CD4-positive, CD25-positive, alpha-beta regulatory T cell (primary cell): ENCODE measurements around the gene ZNF705A. TPM values are rescaled to one million over a fixed set of nuclear protein-coding genes. Genes with fewer than 3 reads are reported as not detected.
"Not testable (repeated sequence)": the region's sequence is repeated elsewhere in the genome, so short reads cannot be mapped to it uniquely, and the experiment has no call there.

ENCODE experiments used
- ATAC-seq, 2 donors: fragments of 150-1000 bp; cut with Tn5 transposase; one replicate each; pipeline ENCODE4 v1.10.0; 2021; ENCODE audit warnings: low read depth in 2 of 2, moderate number of reproducible peaks in 2 of 2, moderate library complexity in 1 of 2
- DNase-seq, 3 donors: peaks; one replicate each; pipeline versions ENCODE4 v3.0.0 to v3.0.0-alpha.2; 2012 to 2022; ENCODE audit warnings: mixed read lengths in 1 of 3
- H3K27ac ChIP-seq: one replicate; pipeline ENCODE4 v1.7.0; 2013; ENCODE audit warnings: mild to moderate bottlenecking, low read length; ENCODE audit not compliant: insufficient read depth, poor library complexity, severe bottlenecking
- H3K27me3 ChIP-seq: one replicate; pipeline ENCODE4 v1.7.0; 2013; ENCODE audit warnings: low read length; ENCODE audit not compliant: control insufficient read depth, insufficient read depth
- H3K36me3 ChIP-seq: one replicate; pipeline ENCODE4 v1.7.0; 2013; ENCODE audit warnings: mild to moderate bottlenecking, low read length, moderate library complexity; ENCODE audit not compliant: control insufficient read depth, insufficient read depth
- H3K4me1 ChIP-seq: 2 replicates; pipeline ENCODE4 v1.7.0; 2013; ENCODE audit warnings: mild to moderate bottlenecking, low read length; ENCODE audit not compliant: insufficient read depth, control insufficient read depth, poor library complexity, severe bottlenecking
- H3K4me3 ChIP-seq: one replicate; pipeline ENCODE4 v1.7.0; 2013; ENCODE audit warnings: low read depth, mild to moderate bottlenecking, low read length, moderate library complexity
- H3K9me3 ChIP-seq, 2 experiments: 1 replicate in 1 of 2; 2 replicates in 1 of 2; pipeline ENCODE4 v1.7.0; 2013; ENCODE audit warnings: low read length in 2 of 2, mild to moderate bottlenecking in 1 of 2, moderate library complexity in 1 of 2; ENCODE audit not compliant: control insufficient read depth in 2 of 2
- H3K27ac Mint-ChIP-seq, 3 donors: one replicate each; pipeline ENCODE4 v1.8.0; 2020 to 2022; ENCODE audit warnings: mild to moderate bottlenecking in 3 of 3, mixed read lengths in 3 of 3, moderate library complexity in 2 of 3
- H3K27me3 Mint-ChIP-seq: one replicate; pipeline ENCODE4 v1.8.0; 2022; ENCODE audit warnings: mild to moderate bottlenecking, mixed read lengths
- H3K36me3 Mint-ChIP-seq: one replicate; pipeline ENCODE4 v1.8.0; 2020; ENCODE audit warnings: mixed read lengths
- H3K4me1 Mint-ChIP-seq, 4 donors: one replicate each; pipeline ENCODE4 v1.8.0; 2020 to 2022; ENCODE audit warnings: mixed read lengths in 4 of 4, mild to moderate bottlenecking in 1 of 4
- H3K4me3 Mint-ChIP-seq, 4 donors: one replicate each; pipeline ENCODE4 v1.8.0; 2020 to 2022; ENCODE audit warnings: mild to moderate bottlenecking in 4 of 4, mixed read lengths in 4 of 4, moderate library complexity in 3 of 4
- H3K9me3 Mint-ChIP-seq, 7 donors: one replicate each; pipeline ENCODE4 v1.8.0; 2020 to 2022; ENCODE audit warnings: mixed read lengths in 7 of 7, mild to moderate bottlenecking in 3 of 7, moderate library complexity in 2 of 7
- polyA plus RNA-seq, 4 donors: library from polyadenylated mRNA; unstranded; fragments of 300-500 nt; fragmentation: Illumina TruSeq; gene quantifications; one replicate each; pipeline ENCODE4 v1.2.3, GENCODE V29; 2021
- total RNA-seq: library from RNA; stranded (reverse); gene quantifications from one replicate; pipeline ENCODE4 v1.2.3, GENCODE V29; 2022

Gene ZNF705A
- total and polyA plus RNA-seq, 5 donors from 2014 or later: not detected

- H3K9me3 Mint-ChIP-seq, H3K4me1 Mint-ChIP-seq, H3K27me3 Mint-ChIP-seq, H3K36me3 ChIP-seq, H3K27ac Mint-ChIP-seq, ATAC-seq, H3K4me3 Mint-ChIP-seq, DNase-seq, H3K9me3 ChIP-seq, H3K4me1 ChIP-seq, H3K4me3 ChIP-seq, H3K27ac ChIP-seq, H3K27me3 ChIP-seq: not testable (repeated sequence)
- H3K36me3 Mint-ChIP-seq: peaks cover 35% of the 10 kb centered on the region
Observed at GRCh38 chr12:8134398-8134930, 22.4 kb upstream of the ZNF705A start.

- H3K27ac Mint-ChIP-seq, H3K27me3 ChIP-seq, H3K9me3 ChIP-seq, H3K27me3 Mint-ChIP-seq, H3K4me1 Mint-ChIP-seq, DNase-seq, ATAC-seq, H3K4me1 ChIP-seq, H3K4me3 ChIP-seq, H3K4me3 Mint-ChIP-seq, H3K36me3 ChIP-seq, H3K27ac ChIP-seq: not testable (repeated sequence)
- peaks cover 39% of the 10 kb centered on the region for H3K36me3 Mint-ChIP-seq
- peaks cover 0 to 14% (median 2%) of the 10 kb centered on the region in 7 donors for H3K9me3 Mint-ChIP-seq
Observed at GRCh38 chr12:8141647-8142046, 15.2 kb upstream of the ZNF705A start.

GRCh38 chr12:8143261-8143660, 13.6 kb upstream of the ZNF705A start:
- H3K4me1 ChIP-seq: no peaks in the 10 kb centered on the region
- no peaks in the 10 kb centered on the region for H3K27me3 Mint-ChIP-seq
- H3K36me3 Mint-ChIP-seq: peaks cover 30% of the 10 kb centered on the region
- DNase-seq: no peak
- H3K4me1 Mint-ChIP-seq: peaks cover 0 to 5% (median 0%) of the 10 kb centered on the region in 4 donors
- no peak overlapping the region for H3K27ac ChIP-seq
- H3K9me3 Mint-ChIP-seq: peaks cover 0 to 14% (median 2%) of the 10 kb centered on the region in 7 donors
- H3K9me3 ChIP-seq: no peaks in the 10 kb centered on the region
- H3K27me3 ChIP-seq: no peaks in the 10 kb centered on the region
- H3K27ac Mint-ChIP-seq: no peak overlapping the region
- ATAC-seq: no peak
- H3K4me3 ChIP-seq: no peak overlapping the region
- H3K36me3 ChIP-seq: no peaks in the 10 kb centered on the region
- no peak overlapping the region for H3K4me3 Mint-ChIP-seq

GRCh38 chr12:8145754-8146441, 10.9 kb upstream of the ZNF705A start:
- no peaks in the 10 kb centered on the region for H3K4me1 ChIP-seq
- no peaks in the 10 kb centered on the region for H3K36me3 ChIP-seq
- no peak overlapping the region for H3K4me3 ChIP-seq
- ATAC-seq: no peak
- H3K27ac ChIP-seq: no peak overlapping the region
- Mint-ChIP-seq H3K9me3 (peaks cover 0 to 17% (median 5%) of the 10 kb centered on the region in 7 donors), H3K27me3 (peaks cover 4% of the 10 kb centered on the region), H3K4me1 (peaks cover 0 to 5% (median 0%) of the 10 kb centered on the region in 4 donors), H3K36me3 (peaks cover 13% of the 10 kb centered on the region), H3K27ac (no peak overlapping the region), H3K4me3 (no peak overlapping the region)
- H3K27me3 ChIP-seq: no peaks in the 10 kb centered on the region
- H3K9me3 ChIP-seq: no peaks in the 10 kb centered on the region
- no peak for DNase-seq

GRCh38 chr12:8146442-8146771, 10.4 kb upstream of the ZNF705A start:
- Mint-ChIP-seq H3K27me3 (peaks cover 4% of the 10 kb centered on the region), H3K4me1 (peaks cover 0 to 5% (median 0%) of the 10 kb centered on the region in 4 donors), H3K36me3 (peaks cover 10% of the 10 kb centered on the region), H3K27ac (no peak overlapping the region), H3K9me3 (peaks cover 0 to 13% (median 4%) of the 10 kb centered on the region in 7 donors), H3K4me3 (no peak overlapping the region)
- DNase-seq (no peak), ATAC-seq (no peak)
- H3K36me3 ChIP-seq: no peaks in the 10 kb centered on the region
- H3K4me1 ChIP-seq: no peaks in the 10 kb centered on the region
- no peak overlapping the region for H3K4me3 ChIP-seq
- no peaks in the 10 kb centered on the region for H3K9me3 ChIP-seq
- no peaks in the 10 kb centered on the region for H3K27me3 ChIP-seq
- no peak overlapping the region for H3K27ac ChIP-seq

GRCh38 chr12:8154526-8154925, 2.3 kb upstream of the ZNF705A start:
- H3K4me1 ChIP-seq: no peaks in the 10 kb centered on the region
- Mint-ChIP-seq H3K4me3 (peak overlapping the region in 2 of 4 donors; percentile 0 to 2), H3K4me1 (peaks cover 8 to 20% (median 10%) of the 10 kb centered on the region in 4 donors), H3K27me3 (peaks cover 38% of the 10 kb centered on the region), H3K36me3 (no peaks in the 10 kb centered on the region), H3K27ac (no peak overlapping the region), H3K9me3 (peaks cover 0 to 3% (median 0%) of the 10 kb centered on the region in 7 donors)
- peaks cover 9% of the 10 kb centered on the region for H3K27me3 ChIP-seq
- no peaks in the 10 kb centered on the region for H3K9me3 ChIP-seq
- DNase-seq (peak in 2 of 3 donors; percentile 19 to 45), ATAC-seq (no peak)
- no peaks in the 10 kb centered on the region for H3K36me3 ChIP-seq
- no peak overlapping the region for H3K4me3 ChIP-seq
- no peak overlapping the region for H3K27ac ChIP-seq

- DNase-seq: no peak
- Mint-ChIP-seq H3K4me3 (no peak overlapping the region), H3K27me3 (peaks cover 38% of the 10 kb centered on the region), H3K36me3 (no peaks in the 10 kb centered on the region), H3K27ac (no peak overlapping the region), H3K4me1 (peaks cover 8 to 20% (median 10%) of the 10 kb centered on the region in 4 donors), H3K9me3 (no peaks in the 10 kb centered on the region)
- Histone ChIP-seq H3K36me3 (no peaks in the 10 kb centered on the region), H3K9me3 (no peaks in the 10 kb centered on the region), H3K4me1 (no peaks in the 10 kb centered on the region), H3K4me3 (no peak overlapping the region), H3K27me3 (peaks cover 9% of the 10 kb centered on the region), H3K27ac (no peak overlapping the region)
- no peak for ATAC-seq
Observed at GRCh38 chr12:8156416-8156815, 399 bp upstream of the ZNF705A start.
